H9 (cell line): ENCODE measurements around the gene PIEZO2. TPM values are rescaled to one million over a fixed set of nuclear protein-coding genes. Genes with fewer than 3 reads are reported as not detected.

Source experiments
- DNase-seq: peaks from one replicate; pipeline ENCODE4 v3.0.0-alpha.2; 2017
- H2AFZ ChIP-seq: one replicate; pipeline ENCODE4 v1.6.1; 2013; ENCODE audit warnings: mild to moderate bottlenecking, low read length, control low read depth, moderate library complexity
- H2AK5ac ChIP-seq: 2 replicates; pipeline ENCODE4 v1.6.1; 2013; ENCODE audit warnings: low read length, control low read depth, mixed read lengths; ENCODE audit not compliant: insufficient read length
- H2BK120ac ChIP-seq: one replicate; pipeline ENCODE4 v1.6.1; 2013; ENCODE audit warnings: low read depth, mild to moderate bottlenecking, low read length, control low read depth, inconsistent platforms; ENCODE audit not compliant: poor library complexity, severe bottlenecking
- H2BK12ac ChIP-seq: 2 replicates; pipeline ENCODE4 v1.6.1; 2013; ENCODE audit warnings: low read length, control low read depth, mixed read lengths, low read depth; ENCODE audit not compliant: insufficient read length
- H2BK15ac ChIP-seq: 2 replicates; pipeline ENCODE4 v1.6.1; 2013; ENCODE audit warnings: low read depth, low read length, control low read depth
- H2BK20ac ChIP-seq: one replicate; pipeline ENCODE4 v1.6.1; 2013; ENCODE audit warnings: low read depth, mild to moderate bottlenecking, low read length, control low read depth, inconsistent platforms; ENCODE audit not compliant: poor library complexity, severe bottlenecking
- H2BK5ac ChIP-seq: 2 replicates; pipeline ENCODE4 v1.6.1; 2013; ENCODE audit warnings: low read length, control low read depth, mixed read lengths; ENCODE audit not compliant: insufficient read length
- H3K14ac ChIP-seq: 2 replicates; pipeline ENCODE4 v1.6.1; 2013; ENCODE audit warnings: low read length, control low read depth; ENCODE audit not compliant: insufficient read depth
- H3K18ac ChIP-seq: 2 replicates; pipeline ENCODE4 v1.6.1; 2013; ENCODE audit warnings: low read depth, mild to moderate bottlenecking, mixed read lengths, low read length, control low read depth; ENCODE audit not compliant: insufficient read length
- H3K23ac ChIP-seq: 2 replicates; pipeline ENCODE4 v1.6.1; 2013; ENCODE audit warnings: low read length, control low read depth, mixed read lengths, low read depth; ENCODE audit not compliant: insufficient read length
- H3K23me2 ChIP-seq: 2 replicates; pipeline ENCODE4 v1.6.1; 2013; ENCODE audit warnings: low read depth, mild to moderate bottlenecking, mixed read lengths, low read length, control low read depth; ENCODE audit not compliant: insufficient read length, poor library complexity, severe bottlenecking
- H3K27ac ChIP-seq: 2 replicates; pipeline ENCODE4 v1.5.1; 2013; ENCODE audit warnings: low read length, control low read depth, mixed read lengths, low read depth; ENCODE audit not compliant: insufficient read length
- H3K27me3 ChIP-seq: 2 replicates; pipeline ENCODE4 v1.6.1; 2013; ENCODE audit warnings: low read length, control low read depth, inconsistent platforms; ENCODE audit not compliant: insufficient read depth
- H3K4ac ChIP-seq: 2 replicates; pipeline ENCODE4 v1.6.1; 2013; ENCODE audit warnings: low read depth, mild to moderate bottlenecking, control low read depth, inconsistent platforms, low read length, moderate library complexity
- H3K4me1 ChIP-seq: 2 replicates; pipeline ENCODE4 v1.6.1; 2013; ENCODE audit warnings: low read length, control low read depth, inconsistent platforms; ENCODE audit not compliant: insufficient read depth
- H3K4me2 ChIP-seq: 2 replicates; pipeline ENCODE4 v1.6.1; 2013; ENCODE audit warnings: low read length, control low read depth, mixed read lengths; ENCODE audit not compliant: insufficient read length, insufficient read depth
- H3K56ac ChIP-seq: 2 replicates; pipeline ENCODE4 v1.6.1; 2013; ENCODE audit warnings: low read depth, mild to moderate bottlenecking, mixed read lengths, low read length, control low read depth; ENCODE audit not compliant: insufficient read length
- H3K79me1 ChIP-seq: 2 replicates; pipeline ENCODE4 v1.6.1; 2013; ENCODE audit warnings: low read depth, mild to moderate bottlenecking, moderate library complexity, low read length, control low read depth, inconsistent platforms; ENCODE audit not compliant: insufficient read depth, poor library complexity, severe bottlenecking
- H3K79me2 ChIP-seq: 2 replicates; pipeline ENCODE4 v1.6.1; 2013; ENCODE audit warnings: low read length, control low read depth, inconsistent platforms; ENCODE audit not compliant: insufficient read depth
- H3K9ac ChIP-seq: 2 replicates; pipeline ENCODE4 v1.6.1; 2013; ENCODE audit warnings: low read length, control low read depth, mixed read lengths; ENCODE audit not compliant: insufficient read length; ENCODE audit errors: extremely low read depth
- H3K9me3 ChIP-seq: one replicate; pipeline ENCODE4 v1.6.1; 2013; ENCODE audit warnings: low read depth, low read length, inconsistent platforms; ENCODE audit not compliant: control insufficient read depth
- H3T11ph ChIP-seq: one replicate; pipeline ENCODE4 v1.6.1; 2013; ENCODE audit warnings: mild to moderate bottlenecking, low read length, control low read depth, inconsistent platforms
- H4K20me1 ChIP-seq: one replicate; pipeline ENCODE4 v1.6.1; 2013; ENCODE audit not compliant: control insufficient read depth, insufficient read length, insufficient read depth
- H4K5ac ChIP-seq: 2 replicates; pipeline ENCODE4 v1.6.1; 2013; ENCODE audit warnings: low read depth, mild to moderate bottlenecking, mixed read lengths, low read length, control low read depth; ENCODE audit not compliant: insufficient read length
- H4K8ac ChIP-seq: replicated peaks from 2 replicates; pipeline ENCODE4 v1.6.1; 2013; ENCODE audit warnings: low read length, control low read depth, mixed read lengths, low read depth; ENCODE audit not compliant: insufficient read length
- H4K91ac ChIP-seq: 2 replicates; pipeline ENCODE4 v1.6.1; 2013; ENCODE audit warnings: low read depth, mild to moderate bottlenecking, moderate library complexity, mixed read lengths, low read length, control low read depth; ENCODE audit not compliant: insufficient read length
- H3K27ac Mint-ChIP-seq, 3 experiments: 2 replicates in 2 of 3; 3 replicates in 1 of 3; pipeline ENCODE4 v1.8.0; 2020 to 2021; ENCODE audit warnings: mixed read lengths in 3 of 3, mild to moderate bottlenecking in 1 of 3, moderate library complexity in 1 of 3
- H3K27me3 Mint-ChIP-seq: 2 replicates; pipeline ENCODE4 v1.8.0; 2021; ENCODE audit warnings: low read depth, mild to moderate bottlenecking, moderate library complexity, mixed read lengths
- H3K36me3 Mint-ChIP-seq, 3 experiments: 2 replicates in 2 of 3; 3 replicates in 1 of 3; pipeline ENCODE4 v1.8.0; 2020 to 2021; ENCODE audit warnings: low read depth in 3 of 3, mixed read lengths in 3 of 3; ENCODE audit not compliant: insufficient read depth in 1 of 3
- H3K4me1 Mint-ChIP-seq, 2 experiments: 2 replicates each; pipeline ENCODE4 v1.8.0; 2020; ENCODE audit warnings: mixed read lengths in 2 of 2
- H3K4me3 Mint-ChIP-seq, 2 experiments: 2 replicates in 1 of 2; 3 replicates in 1 of 2; pipeline ENCODE4 v1.8.0; 2020 to 2021; ENCODE audit warnings: mild to moderate bottlenecking in 2 of 2, mixed read lengths in 2 of 2, moderate library complexity in 1 of 2
- H3K9me3 Mint-ChIP-seq, 2 experiments: 2 replicates in 1 of 2; 3 replicates in 1 of 2; pipeline ENCODE4 v1.8.0; 2020; ENCODE audit warnings: mild to moderate bottlenecking in 2 of 2, mixed read lengths in 2 of 2, moderate library complexity in 1 of 2
- WGBS: extraction: QIAGEN DNeasy Blood & Tissue Kit; methylation state at CpG from one replicate; pipeline ENCODE4 v1.1.7; 2013; ENCODE audit warnings: missing lambda C conversion rate, low lambda C conversion rate, mixed read lengths; ENCODE audit not compliant: insufficient read length; ENCODE audit errors: extremely low coverage; 5-methylcytosine and 5-hydroxymethylcytosine counted together
- total RNA-seq: library from RNA; stranded (reverse); gene quantifications from 2 replicates; pipeline ENCODE4 v1.2.1, GENCODE V29; 2021
- TF ChIP-seq, protein P1 (sequence below): fragments of 200-600 bp; sonication (generic); conservative IDR thresholded peaks from 3 replicates; pipeline ENCODE4 v1.8.0; 2021; ENCODE audit warnings: antibody characterized with exemption, mild to moderate bottlenecking

The PIEZO2 gene
- total RNA-seq, 1 experiment from 2014 or later, result 3.9 TPM

DNA sequence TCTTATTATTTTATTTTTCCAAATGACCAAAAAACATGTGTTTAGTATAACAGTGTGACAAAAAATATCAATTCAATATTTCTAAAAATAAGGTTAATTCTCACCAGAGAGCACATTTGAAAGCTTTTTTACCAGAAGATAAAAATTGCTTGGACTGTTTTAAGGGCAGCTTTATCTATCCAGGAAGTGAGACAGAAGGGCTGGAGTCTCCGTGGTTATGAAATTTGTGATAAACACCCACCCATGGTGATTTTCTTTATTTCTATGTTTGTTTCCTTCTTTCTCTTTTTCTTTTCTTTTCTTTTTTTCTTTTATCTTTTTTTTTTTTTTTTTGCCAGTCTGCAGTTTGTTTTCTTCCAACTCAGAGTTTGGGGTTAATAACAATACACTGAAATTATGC, 298.5 kb downstream of the PIEZO2 start:
- Histone ChIP-seq H4K8ac (no peak overlapping the region), H3K18ac (no peak overlapping the region), H4K91ac (no peak overlapping the region), H3K56ac (no peak overlapping the region), H3K27me3 (no peaks in the 10 kb centered on the region), H3K4me1 (peaks cover 6% of the 10 kb centered on the region), H2BK12ac (no peak overlapping the region), H4K20me1 (no peaks in the 10 kb centered on the region), H2BK15ac (no peak overlapping the region), H3K23me2 (no peaks in the 10 kb centered on the region), H4K5ac (no peak overlapping the region), H2BK120ac (no peak overlapping the region), H3K4me2 (no peak overlapping the region), H2BK5ac (no peak overlapping the region), H2AFZ (no peak overlapping the region), H3K9me3 (no peaks in the 10 kb centered on the region), H3K23ac (no peak overlapping the region), H3K27ac (no peak overlapping the region), H2BK20ac (no peak overlapping the region), H2AK5ac (no peak overlapping the region), H3K9ac (no peak overlapping the region), H3K14ac (no peak overlapping the region), H3T11ph (no peak overlapping the region), H3K79me1 (no peaks in the 10 kb centered on the region), H3K4ac (no peak overlapping the region), H3K79me2 (no peaks in the 10 kb centered on the region)
- H3K27me3 Mint-ChIP-seq, result no peaks in the 10 kb centered on the region
- WGBS, result no CpG with 5 or more reads among the region's 1 CpG
- H3K36me3 Mint-ChIP-seq, result peaks cover 5 to 11% (median 8%) of the 10 kb centered on the region in 3 experiments
- peaks cover 33 to 51% of the 10 kb centered on the region in 2 experiments for H3K4me1 Mint-ChIP-seq
- TF ChIP-seq, protein P1, sequence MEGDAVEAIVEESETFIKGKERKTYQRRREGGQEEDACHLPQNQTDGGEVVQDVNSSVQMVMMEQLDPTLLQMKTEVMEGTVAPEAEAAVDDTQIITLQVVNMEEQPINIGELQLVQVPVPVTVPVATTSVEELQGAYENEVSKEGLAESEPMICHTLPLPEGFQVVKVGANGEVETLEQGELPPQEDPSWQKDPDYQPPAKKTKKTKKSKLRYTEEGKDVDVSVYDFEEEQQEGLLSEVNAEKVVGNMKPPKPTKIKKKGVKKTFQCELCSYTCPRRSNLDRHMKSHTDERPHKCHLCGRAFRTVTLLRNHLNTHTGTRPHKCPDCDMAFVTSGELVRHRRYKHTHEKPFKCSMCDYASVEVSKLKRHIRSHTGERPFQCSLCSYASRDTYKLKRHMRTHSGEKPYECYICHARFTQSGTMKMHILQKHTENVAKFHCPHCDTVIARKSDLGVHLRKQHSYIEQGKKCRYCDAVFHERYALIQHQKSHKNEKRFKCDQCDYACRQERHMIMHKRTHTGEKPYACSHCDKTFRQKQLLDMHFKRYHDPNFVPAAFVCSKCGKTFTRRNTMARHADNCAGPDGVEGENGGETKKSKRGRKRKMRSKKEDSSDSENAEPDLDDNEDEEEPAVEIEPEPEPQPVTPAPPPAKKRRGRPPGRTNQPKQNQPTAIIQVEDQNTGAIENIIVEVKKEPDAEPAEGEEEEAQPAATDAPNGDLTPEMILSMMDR, result no peak
- H3K9me3 Mint-ChIP-seq, result peaks cover 4 to 8% of the 10 kb centered on the region in 2 experiments
- no peak overlapping the region for H3K27ac Mint-ChIP-seq
- no peak for DNase-seq
- H3K4me3 Mint-ChIP-seq, result no peak overlapping the region
